HG03196 (cell line): Measurements from ENCODE around the gene MUC5AC.

ENCODE experiments used
- ATAC-seq: cut with Tn5 transposase; IDR thresholded peaks from one replicate; pipeline ENCODE4 v1.9.1; 2021; ENCODE audit not compliant: unreplicated experiment

The MUC5AC gene

DNA sequence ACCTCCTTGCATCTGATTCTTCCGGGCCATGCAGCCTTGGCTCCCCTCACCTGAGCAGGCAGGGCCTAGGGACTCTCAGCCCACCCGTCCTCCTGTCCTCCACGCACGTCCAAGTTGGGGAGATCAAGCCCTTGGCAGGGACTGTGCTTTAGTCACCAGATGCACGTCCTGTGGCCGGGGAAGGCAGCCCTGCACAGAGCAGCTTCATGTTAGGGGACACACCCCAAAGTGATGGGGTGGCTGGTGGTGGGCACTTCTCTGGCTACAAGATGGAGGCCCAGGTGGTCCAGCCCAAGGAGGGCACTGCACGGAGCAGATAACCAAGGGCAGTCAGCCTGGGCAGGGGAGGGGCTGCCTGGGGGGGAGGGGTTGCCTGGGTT is 66.3 kb downstream of the MUC5AC start:
- ATAC-seq: no peak

- no peak for ATAC-seq
Measured at GRCh38 chr11:1224491-1225385, 67.0 kb downstream of the MUC5AC start.

DNA sequence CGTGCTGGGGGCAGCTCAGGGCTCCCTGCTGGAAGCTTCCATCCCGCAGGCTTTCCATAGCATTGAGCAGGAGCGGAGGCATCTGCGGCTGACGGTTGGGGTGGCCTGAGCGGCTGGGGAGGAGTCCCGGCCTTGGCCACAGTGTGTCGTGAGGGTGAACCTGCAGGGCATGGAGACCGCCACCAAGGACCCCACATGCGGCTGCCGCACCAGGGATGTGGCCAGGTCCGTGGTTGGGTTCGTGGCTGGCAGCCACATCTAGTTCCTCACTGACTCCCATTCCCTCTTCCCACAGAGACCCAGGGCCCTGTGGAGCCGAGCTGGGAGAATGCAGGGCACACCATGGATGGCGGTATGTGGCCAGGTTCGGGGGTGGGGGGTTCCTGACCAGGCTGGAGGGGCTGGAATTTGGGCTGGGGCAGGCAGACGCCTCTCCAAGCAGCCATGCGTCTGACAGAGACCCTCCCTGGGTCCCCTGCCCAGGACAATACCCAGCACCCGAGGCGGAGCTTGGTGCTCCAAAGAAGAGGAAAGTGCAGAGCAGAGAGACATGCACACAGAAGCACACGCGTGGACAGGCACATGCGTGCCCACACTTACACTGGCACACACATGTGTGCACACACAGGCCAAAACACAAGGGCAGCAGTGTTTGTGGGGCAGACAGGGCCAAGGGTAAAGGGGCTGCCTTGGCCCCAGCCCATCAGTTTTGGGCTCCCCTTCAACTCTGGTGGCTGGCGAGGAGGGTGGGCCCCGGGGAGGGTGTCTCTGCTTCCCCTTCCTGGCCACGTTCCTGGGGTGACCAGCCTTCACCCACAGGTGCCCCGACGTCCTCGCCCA is 67.9 kb downstream of the MUC5AC start:
- ATAC-seq: no peak

DNA sequence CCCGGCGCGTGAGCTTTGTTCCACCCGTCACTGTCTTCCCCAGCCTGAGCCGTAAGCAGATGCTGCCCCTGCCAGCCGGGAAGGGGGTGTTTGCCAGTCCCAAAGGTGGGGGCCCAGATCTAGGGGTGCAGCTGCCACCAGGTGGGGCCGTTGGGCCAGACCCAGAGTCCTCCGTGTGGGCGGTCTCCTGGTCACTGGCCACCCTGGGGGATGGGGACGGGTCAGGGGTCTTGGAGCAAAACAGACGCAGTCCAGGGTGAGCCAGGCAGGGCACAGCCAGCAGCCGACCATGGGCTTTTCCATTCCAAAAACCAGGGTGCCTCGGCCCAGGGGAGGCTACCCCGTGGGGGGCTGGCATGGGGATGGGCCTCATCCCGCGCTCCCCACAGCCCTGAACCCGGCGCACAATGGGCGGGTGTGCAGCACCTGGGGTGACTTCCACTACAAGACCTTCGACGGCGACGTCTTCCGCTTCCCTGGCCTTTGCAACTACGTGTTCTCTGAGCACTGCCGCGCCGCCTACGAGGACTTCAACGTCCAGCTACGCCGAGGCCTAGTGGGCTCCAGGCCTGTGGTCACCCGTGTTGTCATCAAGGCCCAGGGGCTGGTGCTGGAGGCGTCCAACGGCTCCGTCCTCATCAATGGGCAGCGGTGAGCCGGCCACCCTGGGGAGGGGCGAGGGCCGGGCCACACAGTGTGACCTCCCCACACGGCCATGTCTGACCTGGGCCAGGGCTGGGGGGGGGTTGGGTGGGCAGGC is 68.7 kb downstream of the MUC5AC start:
- ATAC-seq: no peak

DNA sequence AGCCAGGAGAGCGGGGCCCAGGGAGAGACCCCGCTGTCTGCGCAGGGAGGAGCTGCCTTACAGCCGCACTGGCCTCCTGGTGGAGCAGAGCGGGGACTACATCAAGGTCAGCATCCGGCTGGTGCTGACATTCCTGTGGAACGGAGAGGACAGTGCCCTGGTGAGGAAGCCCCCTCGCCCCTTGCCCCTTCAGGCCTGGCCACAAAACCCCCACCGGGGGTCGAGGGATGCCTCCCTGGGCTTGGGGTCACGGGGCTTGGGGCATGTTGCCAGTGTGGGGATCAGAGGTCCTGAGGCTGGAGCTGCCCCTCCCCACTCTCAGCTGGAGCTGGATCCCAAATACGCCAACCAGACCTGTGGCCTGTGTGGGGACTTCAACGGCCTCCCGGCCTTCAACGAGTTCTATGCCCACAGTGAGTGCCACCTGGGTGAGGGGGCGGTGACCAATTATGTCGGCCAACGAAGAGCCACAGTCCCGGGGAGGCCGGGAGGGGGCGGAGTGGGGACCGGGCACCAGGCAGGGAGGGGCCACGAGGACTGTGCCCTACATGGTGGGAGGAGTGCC is 69.3 kb downstream of the MUC5AC start:
- no peak for ATAC-seq

- ATAC-seq: no peak
Measured at GRCh38 chr11:1227551-1228100, 69.9 kb downstream of the MUC5AC start.

- no peak for ATAC-seq
Measured at GRCh38 chr11:1228101-1228821, 70.5 kb downstream of the MUC5AC start.

DNA sequence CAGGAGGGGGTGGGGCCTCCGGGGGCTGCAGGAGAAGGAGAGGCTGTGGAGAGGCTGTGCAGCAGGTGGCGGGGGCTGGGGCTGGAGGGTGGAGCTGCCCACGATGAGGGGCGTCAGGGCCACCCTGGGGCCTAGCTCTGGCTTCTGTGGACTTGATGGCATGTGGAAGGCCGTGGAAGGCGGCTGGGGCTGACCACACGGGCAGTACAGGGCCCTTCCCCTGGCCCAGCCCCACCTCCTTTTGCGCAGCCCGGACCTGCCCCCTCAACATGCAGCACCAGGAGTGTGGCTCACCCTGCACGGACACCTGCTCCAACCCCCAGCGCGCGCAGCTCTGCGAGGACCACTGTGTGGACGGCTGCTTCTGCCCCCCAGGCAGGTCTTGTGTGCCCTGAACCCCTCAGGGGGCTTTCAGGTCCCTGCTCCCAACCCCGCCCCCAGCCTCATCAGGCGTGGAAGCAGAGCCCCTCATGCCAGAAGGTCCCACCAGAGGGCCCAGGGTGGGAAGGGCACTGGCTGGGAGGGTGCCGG is 71.2 kb downstream of the MUC5AC start:
- ATAC-seq: no peak

GRCh38 chr11:1229471-1230120 is 71.8 kb downstream of the MUC5AC start:
- ATAC-seq: no peak

DNA sequence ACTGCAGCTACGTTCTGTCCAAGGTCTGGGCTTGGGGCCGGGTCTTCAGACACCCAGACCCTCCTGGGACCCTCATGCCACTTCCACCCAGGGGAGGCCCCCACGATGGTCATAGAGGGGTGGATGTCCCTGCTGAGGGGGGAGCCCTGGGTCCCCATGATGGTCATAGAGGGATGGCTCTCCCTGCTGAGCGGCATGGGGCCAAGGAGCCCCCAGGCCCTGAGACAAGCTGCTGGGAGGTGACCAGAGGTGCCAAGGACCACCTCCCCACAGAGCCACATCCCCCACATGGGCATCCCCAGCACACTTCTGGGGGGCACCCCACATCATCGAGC is 72.3 kb downstream of the MUC5AC start:
- ATAC-seq: no peak

- no peak for ATAC-seq
Measured at GRCh38 chr11:1230456-1231395, 73.0 kb downstream of the MUC5AC start.

GRCh38 chr11:1231396-1232020 is 73.8 kb downstream of the MUC5AC start:
- no peak for ATAC-seq

GRCh38 chr11:1232021-1232882 is 74.5 kb downstream of the MUC5AC start:
- no peak for ATAC-seq

DNA sequence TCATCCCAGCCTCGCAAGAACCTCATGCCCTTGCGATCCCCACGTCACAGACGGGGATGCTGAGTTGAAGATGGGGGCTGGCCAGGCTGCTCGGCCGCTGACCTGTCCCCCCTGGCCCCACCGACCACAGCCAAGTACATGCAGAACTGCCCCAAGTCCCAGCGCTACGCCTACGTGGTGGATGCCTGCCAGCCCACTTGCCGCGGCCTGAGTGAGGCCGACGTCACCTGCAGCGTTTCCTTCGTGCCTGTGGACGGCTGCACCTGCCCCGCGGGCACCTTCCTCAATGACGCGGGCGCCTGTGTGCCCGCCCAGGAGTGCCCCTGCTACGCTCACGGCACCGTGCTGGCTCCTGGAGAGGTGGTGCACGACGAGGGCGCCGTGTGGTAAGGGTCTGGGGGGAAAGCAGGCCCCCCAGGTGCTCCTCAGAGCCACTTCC is 75.1 kb downstream of the MUC5AC start:
- ATAC-seq: no peak

GRCh38 chr11:1233351-1234053 is 75.7 kb downstream of the MUC5AC start:
- no peak for ATAC-seq

GRCh38 chr11:1234054-1234720 is 76.4 kb downstream of the MUC5AC start:
- no peak for ATAC-seq
